ENCODE data around the gene PKNOX2.

The PKNOX2 gene

GRCh38 chr11:125359130-125359529, 194.6 kb downstream of the PKNOX2 start:
- no peak for DNase-seq (ENCODE audit: low read depth)

- DNase-seq (ENCODE audit: low read depth) = no peak
These were observed 195.5 kb downstream of the PKNOX2 start for GRCh38 chr11:125360066-125360465.

- no peak for DNase-seq (ENCODE audit: low read depth)
These were observed 199.7 kb downstream of the PKNOX2 start for GRCh38 chr11:125364121-125364826.

- no peak for DNase-seq (ENCODE audit: low read depth)
These were observed 200.8 kb downstream of the PKNOX2 start for GRCh38 chr11:125365196-125365931.

- no peak for DNase-seq (ENCODE audit: low read depth)
These were observed 203.2 kb downstream of the PKNOX2 start for GRCh38 chr11:125367710-125368109.

GRCh38 chr11:125368757-125369156, 204.2 kb downstream of the PKNOX2 start:
- no peak for DNase-seq (ENCODE audit: low read depth)

GRCh38 chr11:125369808-125370207, 205.3 kb downstream of the PKNOX2 start:
- DNase-seq (ENCODE audit: low read depth) = no peak

GRCh38 chr11:125370561-125371389, 206.2 kb downstream of the PKNOX2 start:
- no peak for DNase-seq (ENCODE audit: low read depth)

GRCh38 chr11:125371431-125371935, 206.9 kb downstream of the PKNOX2 start:
- DNase-seq (ENCODE audit: low read depth) = no peak

- no peak for DNase-seq (ENCODE audit: low read depth)
These were observed 207.5 kb downstream of the PKNOX2 start for GRCh38 chr11:125372088-125372487.

- no peak for DNase-seq (ENCODE audit: low read depth)
These were observed 208.4 kb downstream of the PKNOX2 start for GRCh38 chr11:125372911-125373310.

- no peak for DNase-seq (ENCODE audit: low read depth)
These were observed 209.2 kb downstream of the PKNOX2 start for GRCh38 chr11:125373426-125374391.

GRCh38 chr11:125374398-125374797, 209.8 kb downstream of the PKNOX2 start:
- no peak for DNase-seq (ENCODE audit: low read depth)

GRCh38 chr11:125375146-125375545, 210.6 kb downstream of the PKNOX2 start:
- DNase-seq (ENCODE audit: low read depth) = no peak

- DNase-seq (ENCODE audit: low read depth) = no peak
These were observed 211.6 kb downstream of the PKNOX2 start for GRCh38 chr11:125376117-125376516.

- DNase-seq (ENCODE audit: low read depth) = no peak
These were observed 212.3 kb downstream of the PKNOX2 start for GRCh38 chr11:125376856-125377255.

GRCh38 chr11:125378083-125378482, 213.5 kb downstream of the PKNOX2 start:
- no peak for DNase-seq (ENCODE audit: low read depth)

- no peak for DNase-seq (ENCODE audit: low read depth)
These were observed 214.0 kb downstream of the PKNOX2 start for GRCh38 chr11:125378571-125378970.

- DNase-seq (ENCODE audit: low read depth) = no peak
These were observed 215.0 kb downstream of the PKNOX2 start for GRCh38 chr11:125379565-125379964.

GRCh38 chr11:125379981-125380380, 215.4 kb downstream of the PKNOX2 start:
- DNase-seq (ENCODE audit: low read depth) = no peak

GRCh38 chr11:125380756-125381445, 216.3 kb downstream of the PKNOX2 start:
- DNase-seq (ENCODE audit: low read depth) = no peak
